Liver (tissue), 3 donors: ENCODE measurements around the gene ADCY2.

Experiments used
- CTCF ChIP-seq: fragments of 150-350 bp; IDR thresholded peaks from 2 replicates; pipeline ENCODE4 v1.5.1; 2017; ENCODE audit warnings: improper control_type of control experiment, low read depth, low read length; ENCODE audit not compliant: missing input control
- EGR1 ChIP-seq, 2 donors: IDR thresholded peaks; 2 replicates each; pipeline ENCODE4 v1.6.1; 2016 to 2018; ENCODE audit warnings: antibody characterized with exemption in 2 of 2, low read depth in 2 of 2
- JUND ChIP-seq, 2 donors: IDR thresholded peaks; 2 replicates each; pipeline ENCODE4 v1.6.1; 2016; ENCODE audit warnings: antibody characterized with exemption in 2 of 2
- SP1 ChIP-seq: IDR thresholded peaks from 2 replicates; pipeline ENCODE4 v1.6.1; 2018; ENCODE audit warnings: antibody characterized with exemption, mild to moderate bottlenecking
- TF ChIP-seq, protein P1 (sequence below): IDR thresholded peaks from 2 replicates; pipeline ENCODE4 v1.6.1; 2016; ENCODE audit warnings: antibody characterized with exemption
- donor health status: healthy.
- donor health status: healthy.

GRCh38 chr5:7453947-7454346 is 58.0 kb downstream of the ADCY2 start:
- TF ChIP-seq CTCF, result no peak
- TF ChIP-seq JUND (IDR thresholded peaks at IDR 0.05), result no peak
- TF ChIP-seq, protein P1, sequence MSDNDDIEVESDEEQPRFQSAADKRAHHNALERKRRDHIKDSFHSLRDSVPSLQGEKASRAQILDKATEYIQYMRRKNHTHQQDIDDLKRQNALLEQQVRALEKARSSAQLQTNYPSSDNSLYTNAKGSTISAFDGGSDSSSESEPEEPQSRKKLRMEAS, result no peak
- no peak for TF ChIP-seq SP1
- TF ChIP-seq EGR1 (IDR thresholded peaks at IDR 0.05; ENCODE audit: low read depth in 2 of 2), result no peak
